IMR-90 (cell line): ENCODE results near the gene ARMH1. TPM values are rescaled to one million over a fixed set of nuclear protein-coding genes. Genes with fewer than 3 reads are reported as not detected.

Experiments
- ATAC-seq: fragments of 200-7000 bp; cut with Tn5 transposase; 2 replicates; pipeline ENCODE4 v1.9.1; 2020; ENCODE audit warnings: low read depth, mild to moderate bottlenecking, moderate library complexity
- BruUV-seq: library from RNA; stranded (reverse); fragments of 400-500 nt; replicated peaks from 2 replicates; lab custom pipeline; 2021; lab: Mats Ljungman, UMichigan
- CTCF ChIA-PET: fragments of 300-600 bp; formaldehyde crosslinking; extraction: SDS; loops from one replicate; lab custom pipeline; 2021; ENCODE audit warnings: antibody characterized with exemption; lab: Yijun Ruan, JAX
- POLR2A ChIA-PET: fragments of 300-600 bp; sonication (Branson Sonifier 250); formaldehyde crosslinking; loops from one replicate; lab custom pipeline; 2022; ENCODE audit warnings: antibody characterized with exemption; ENCODE audit not compliant: unreplicated experiment; lab: Charles Lee
- DNase-seq: peaks from one replicate; pipeline ENCODE4 v3.0.0; 2013
- H2AFZ ChIP-seq: replicated peaks from 2 replicates; pipeline ENCODE3; 2013; ENCODE audit warnings: low read length, mild to moderate bottlenecking; ENCODE audit not compliant: poor library complexity
- H2AK5ac ChIP-seq: 2 replicates; pipeline ENCODE4 v1.6.1; 2013; ENCODE audit warnings: low read depth, low read length, inconsistent platforms
- H2AK9ac ChIP-seq: replicated peaks from 2 replicates; pipeline ENCODE3; 2013; ENCODE audit warnings: mild to moderate bottlenecking, low read depth, low read length, moderate library complexity; ENCODE audit not compliant: poor library complexity
- H2BK120ac ChIP-seq: 2 replicates; pipeline ENCODE4 v1.6.1; 2013; ENCODE audit warnings: low read depth, low read length, inconsistent platforms
- H2BK15ac ChIP-seq: 3 replicates; pipeline ENCODE4 v1.6.1; 2013; ENCODE audit warnings: low read depth, low read length, inconsistent platforms
- H2BK20ac ChIP-seq: 2 replicates; pipeline ENCODE4 v1.6.1; 2013; ENCODE audit warnings: low read depth, mild to moderate bottlenecking, inconsistent platforms, low read length, moderate library complexity
- H2BK5ac ChIP-seq: 2 replicates; pipeline ENCODE4 v1.6.1; 2013; ENCODE audit warnings: mild to moderate bottlenecking, low read depth, low read length, inconsistent platforms; ENCODE audit not compliant: poor library complexity, severe bottlenecking
- H3K14ac ChIP-seq: replicated peaks from 2 replicates; pipeline ENCODE4 v1.6.1; 2013; ENCODE audit warnings: low read depth, low read length, inconsistent platforms
- H3K18ac ChIP-seq: 2 replicates; pipeline ENCODE4 v1.6.1; 2013; ENCODE audit warnings: low read depth, low read length, control low read depth
- H3K23ac ChIP-seq: 2 replicates; pipeline ENCODE4 v1.6.1; 2013; ENCODE audit warnings: low read depth, low read length, inconsistent platforms
- H3K27ac ChIP-seq: 2 replicates; pipeline ENCODE4 v1.5.1; 2013; ENCODE audit warnings: mild to moderate bottlenecking, control low read depth, low read length; ENCODE audit not compliant: insufficient read depth
- H3K27me3 ChIP-seq: 2 replicates; pipeline ENCODE4 v1.6.1; 2013; ENCODE audit warnings: low read length; ENCODE audit not compliant: control insufficient read depth, insufficient read depth
- H3K36me3 ChIP-seq: 2 replicates; pipeline ENCODE4 v1.6.1; 2013; ENCODE audit warnings: low read length, mixed read lengths; ENCODE audit not compliant: control insufficient read depth, insufficient read depth
- H3K4ac ChIP-seq: 2 replicates; pipeline ENCODE4 v1.6.1; 2013; ENCODE audit warnings: low read depth, low read length, inconsistent platforms
- H3K4me1 ChIP-seq: 2 replicates; pipeline ENCODE4 v1.6.1; 2013; ENCODE audit warnings: low read length, mixed read lengths; ENCODE audit not compliant: control insufficient read depth, insufficient read depth
- H3K4me2 ChIP-seq: 2 replicates; pipeline ENCODE4 v1.6.1; 2013; ENCODE audit warnings: low read depth, mild to moderate bottlenecking, control low read depth, low read length, moderate library complexity
- H3K4me3 ChIP-seq: 2 replicates; pipeline ENCODE4 v1.5.1; 2013; ENCODE audit warnings: low read depth, mild to moderate bottlenecking, control low read depth, low read length, moderate library complexity; ENCODE audit not compliant: insufficient read depth
- H3K56ac ChIP-seq: 2 replicates; pipeline ENCODE4 v1.6.1; 2013; ENCODE audit warnings: low read length, inconsistent platforms; ENCODE audit not compliant: insufficient read depth; ENCODE audit errors: extremely low read depth
- H3K79me1 ChIP-seq, 2 experiments: 2 replicates each; pipeline ENCODE4 v1.6.1; 2013; ENCODE audit warnings: low read length in 2 of 2, inconsistent platforms in 1 of 2, low read depth in 1 of 2
- H3K9ac ChIP-seq: 2 replicates; pipeline ENCODE4 v1.6.1; 2013; ENCODE audit warnings: low read depth, low read length, control low read depth
- H3K9me1 ChIP-seq: 2 replicates; pipeline ENCODE4 v1.6.1; 2013; ENCODE audit warnings: low read length, inconsistent platforms; ENCODE audit not compliant: insufficient read depth
- H3K9me3 ChIP-seq: 2 replicates; pipeline ENCODE4 v1.6.1; 2013; ENCODE audit warnings: low read length; ENCODE audit not compliant: control insufficient read depth, insufficient read depth
- H4K20me1 ChIP-seq: 2 replicates; pipeline ENCODE4 v1.6.1; 2013; ENCODE audit warnings: low read length, inconsistent platforms; ENCODE audit not compliant: insufficient read depth
- H4K5ac ChIP-seq: 2 replicates; pipeline ENCODE4 v1.6.1; 2013; ENCODE audit warnings: mild to moderate bottlenecking, low read depth, low read length, control low read depth
- H4K8ac ChIP-seq, 2 experiments: 2 replicates each; pipeline ENCODE4 v1.6.1; 2013; ENCODE audit warnings: low read depth in 2 of 2, low read length in 2 of 2, control low read depth in 1 of 2, inconsistent platforms in 1 of 2
- H4K91ac ChIP-seq: 2 replicates; pipeline ENCODE4 v1.6.1; 2013; ENCODE audit warnings: low read depth, low read length, inconsistent platforms; ENCODE audit not compliant: insufficient read depth
- BHLHE40 ChIP-seq: fragments of 150-350 bp; IDR thresholded peaks from 2 replicates; pipeline ENCODE4 v1.6.1; 2016; ENCODE audit warnings: mild to moderate bottlenecking, low read depth, low read length
- CEBPB ChIP-seq: IDR thresholded peaks from 2 replicates; pipeline ENCODE4 v1.6.1; 2012; ENCODE audit warnings: low read depth, low read length, improper control_type of control experiment
- FOS ChIP-seq: fragments of 150-350 bp; IDR thresholded peaks from 2 replicates; pipeline ENCODE4 v1.6.1; 2016; ENCODE audit warnings: low read depth, low read length
- MAFK ChIP-seq: IDR thresholded peaks from 2 replicates; pipeline ENCODE4 v1.6.1; 2012; ENCODE audit warnings: low read depth, low read length, improper control_type of control experiment
- MAZ ChIP-seq: IDR thresholded peaks from 2 replicates; pipeline ENCODE4 v1.6.1; 2012; ENCODE audit warnings: low read depth, mild to moderate bottlenecking, low read length, improper control_type of control experiment, moderate library complexity, borderline replicate concordance
- MXI1 ChIP-seq: IDR thresholded peaks from 2 replicates; pipeline ENCODE4 v1.6.1; 2012; ENCODE audit warnings: low read depth, mild to moderate bottlenecking, low read length, moderate library complexity, borderline replicate concordance
- NFE2L2 ChIP-seq: fragments of 150-350 bp; IDR thresholded peaks from 2 replicates; pipeline ENCODE4 v1.6.1; 2016; ENCODE audit warnings: low read depth, mild to moderate bottlenecking, low read length
- POLR2A ChIP-seq: IDR thresholded peaks from 2 replicates; pipeline ENCODE4 v1.6.1; 2012; ENCODE audit warnings: mild to moderate bottlenecking, low read depth, low read length
- RAD21 ChIP-seq: IDR thresholded peaks from 2 replicates; pipeline ENCODE4 v1.6.1; 2012; ENCODE audit warnings: low read length, improper control_type of control experiment
- RCOR1 ChIP-seq: IDR thresholded peaks from 2 replicates; pipeline ENCODE4 v1.6.1; 2012; ENCODE audit warnings: mild to moderate bottlenecking, low read length, improper control_type of control experiment; ENCODE audit not compliant: insufficient replicate concordance
- RFX5 ChIP-seq: IDR thresholded peaks from 2 replicates; pipeline ENCODE4 v1.8.0; 2012; ENCODE audit warnings: low read depth, mild to moderate bottlenecking, low read length, moderate library complexity
- SMC3 ChIP-seq: fragments of 150-350 bp; IDR thresholded peaks from 2 replicates; pipeline ENCODE4 v1.6.1; 2016; ENCODE audit warnings: low read depth, mild to moderate bottlenecking, antibody characterized with exemption, low read length, moderate library complexity
- WGBS, 2 experiments: methylation state at CpG; one replicate each; pipeline versions ENCODE4 v1.1.5 to v1.1.7; 2013; ENCODE audit warnings: missing lambda C conversion rate in 2 of 2; ENCODE audit not compliant: insufficient read length in 1 of 2; ENCODE audit errors: extremely low coverage in 2 of 2; 5-methylcytosine and 5-hydroxymethylcytosine counted together
- dilution Hi-C: fragments of 300-500 bp; cut with HindIII; formaldehyde crosslinking; loops from one replicate; pipeline ENCODE4 v1.14.3; 2018; ENCODE audit warnings: low sequenced_read_pairs; ENCODE audit not compliant: unreplicated experiment
- in situ Hi-C: fragments of 300-500 bp; cut with MboI; formaldehyde crosslinking; loops from 3 replicates; pipeline ENCODE4 v1.14.3; 2019; ENCODE audit warnings: low sequenced_read_pairs, inconsistent platforms, mixed read lengths
- intact Hi-C: fragments of 100-400 bp; cut with micrococcal nuclease; formaldehyde crosslinking; loops from 2 replicates; pipeline ENCODE4 v1.10.0; 2022
- polyA plus RNA-seq, 3 experiments: library from polyadenylated mRNA; depleted of rRNA; stranded (reverse); fragments of >200 nt; gene quantifications; 2 replicates each; pipeline ENCODE4 v1.2.3, GENCODE V29; 2012; ENCODE audit warnings: low replicate concordance in 1 of 3
- total RNA-seq: library from RNA; depleted of rRNA; stranded (reverse); fragments of >200 nt; gene quantifications from 2 replicates; pipeline ENCODE4 v1.2.3, GENCODE V29; 2012
- TF ChIP-seq, protein P1 (sequence below): fragments of 150-350 bp; IDR thresholded peaks from 2 replicates; pipeline ENCODE4 v1.6.1; 2017; ENCODE audit warnings: mild to moderate bottlenecking, antibody characterized with exemption, low read length, low read depth
- TF ChIP-seq, protein P2 (sequence below): conservative IDR thresholded peaks from 2 replicates; pipeline ENCODE4 v1.5.1; 2012; ENCODE audit warnings: mild to moderate bottlenecking, low read depth, low read length, improper control_type of control experiment
- TF ChIP-seq, protein P3 (sequence below): fragments of 150-350 bp; IDR thresholded peaks from 2 replicates; pipeline ENCODE4 v1.6.1; 2016; ENCODE audit warnings: low read depth, mild to moderate bottlenecking, low read length, moderate library complexity, borderline replicate concordance

The ARMH1 gene
- total and polyA plus RNA-seq, 2 of the 4 experiments (the other 2 are of a cell fraction): 0.36 to 0.72 TPM

DNA sequence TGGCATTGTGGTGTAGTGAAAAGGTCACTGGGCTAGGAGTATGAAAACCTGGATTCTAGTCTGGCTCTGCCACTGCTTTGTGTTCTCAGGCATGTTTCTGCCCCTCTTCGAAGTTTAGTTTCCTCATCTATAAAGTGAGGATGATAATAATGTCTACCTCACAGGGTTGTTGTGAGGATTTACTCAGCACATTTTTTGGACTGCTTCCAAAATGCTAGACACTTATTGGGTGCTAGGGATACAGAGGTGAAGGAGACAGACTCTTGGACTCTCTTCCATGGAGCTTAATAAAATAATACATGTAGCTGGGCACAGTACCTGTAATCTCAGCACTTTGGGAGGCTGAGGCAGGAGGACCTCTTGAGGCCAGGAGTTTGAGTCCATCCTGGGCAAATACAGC is 68.7 kb downstream of the ARMH1 start:
- Histone ChIP-seq H3K18ac (no peak overlapping the region), H3K9ac (no peak overlapping the region), H3K9me3 (no peaks in the 10 kb centered on the region), H4K5ac (no peak overlapping the region; the same call in 1 of the 2 replicates), H3K4ac (peak overlapping the region; percentile 4; the same call in 1 of the 2 replicates), H3K4me2 (no peak overlapping the region), H2AK9ac (no peak overlapping the region), H3K56ac (no peak overlapping the region), H4K91ac (no peak overlapping the region), H2BK120ac (no peak overlapping the region), H3K9me1 (peaks cover 5% of the 10 kb centered on the region), H3K79me1 (peaks cover 39 to 61% of the 10 kb centered on the region in 2 experiments), H3K4me3 (no peak overlapping the region), H3K36me3 (peaks cover 3% of the 10 kb centered on the region; the same call in 1 of the 2 replicates), H2AFZ (peak overlapping the region; percentile 71), H4K8ac (peak overlapping the region in 1 of 2 experiments; percentile 31; a peak in 2 of 4 replicates), H4K20me1 (no peaks in the 10 kb centered on the region; the same call in 1 of the 2 replicates), H2BK20ac (no peak overlapping the region), H3K23ac (peak overlapping the region; percentile 94), H2AK5ac (no peak overlapping the region), H3K14ac (0 out of 2 replicates have a peak overlapping the region, but pooled peaks have one; percentile 14), H3K27ac (no peak overlapping the region), H3K27me3 (no peaks in the 10 kb centered on the region), H2BK5ac (no peak overlapping the region), H3K4me1 (peaks cover 4% of the 10 kb centered on the region), H2BK15ac (no peak overlapping the region)
- ChIA-PET CTCF (interaction anchor here (0.6 to 1.5 kb wide), 2 partner anchors 13 to 91 kb away, joined by 5 to 8 read pairs; partner anchors contain the start of gene RNU5D-1), POLR2A (interaction anchor here (0.6 kb wide), 1 partner anchor 76 kb away, joined by 3 read pairs; no protein-coding TSS in a partner anchor)
- dilution Hi-C loops (no loop called here), in situ Hi-C loops (no loop called here), intact Hi-C loops (no loop called here)
- no CpG with 5 or more reads among the region's 1 CpG for WGBS, 2 experiments
- no TSS peak for BruUV-seq
- TF ChIP-seq RCOR1 (no peak), RFX5 (no peak), BHLHE40 (no peak), POLR2A (no peak), MAZ (no peak), FOS (no peak), SMC3 (no peak), NFE2L2 (no peak), MXI1 (no peak), CEBPB (no peak), RAD21 (no peak), MAFK (no peak)
- TF ChIP-seq, protein P1, sequence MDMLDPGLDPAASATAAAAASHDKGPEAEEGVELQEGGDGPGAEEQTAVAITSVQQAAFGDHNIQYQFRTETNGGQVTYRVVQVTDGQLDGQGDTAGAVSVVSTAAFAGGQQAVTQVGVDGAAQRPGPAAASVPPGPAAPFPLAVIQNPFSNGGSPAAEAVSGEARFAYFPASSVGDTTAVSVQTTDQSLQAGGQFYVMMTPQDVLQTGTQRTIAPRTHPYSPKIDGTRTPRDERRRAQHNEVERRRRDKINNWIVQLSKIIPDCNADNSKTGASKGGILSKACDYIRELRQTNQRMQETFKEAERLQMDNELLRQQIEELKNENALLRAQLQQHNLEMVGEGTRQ: no peak
- TF ChIP-seq, protein P2, sequence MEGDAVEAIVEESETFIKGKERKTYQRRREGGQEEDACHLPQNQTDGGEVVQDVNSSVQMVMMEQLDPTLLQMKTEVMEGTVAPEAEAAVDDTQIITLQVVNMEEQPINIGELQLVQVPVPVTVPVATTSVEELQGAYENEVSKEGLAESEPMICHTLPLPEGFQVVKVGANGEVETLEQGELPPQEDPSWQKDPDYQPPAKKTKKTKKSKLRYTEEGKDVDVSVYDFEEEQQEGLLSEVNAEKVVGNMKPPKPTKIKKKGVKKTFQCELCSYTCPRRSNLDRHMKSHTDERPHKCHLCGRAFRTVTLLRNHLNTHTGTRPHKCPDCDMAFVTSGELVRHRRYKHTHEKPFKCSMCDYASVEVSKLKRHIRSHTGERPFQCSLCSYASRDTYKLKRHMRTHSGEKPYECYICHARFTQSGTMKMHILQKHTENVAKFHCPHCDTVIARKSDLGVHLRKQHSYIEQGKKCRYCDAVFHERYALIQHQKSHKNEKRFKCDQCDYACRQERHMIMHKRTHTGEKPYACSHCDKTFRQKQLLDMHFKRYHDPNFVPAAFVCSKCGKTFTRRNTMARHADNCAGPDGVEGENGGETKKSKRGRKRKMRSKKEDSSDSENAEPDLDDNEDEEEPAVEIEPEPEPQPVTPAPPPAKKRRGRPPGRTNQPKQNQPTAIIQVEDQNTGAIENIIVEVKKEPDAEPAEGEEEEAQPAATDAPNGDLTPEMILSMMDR: no peak
- TF ChIP-seq, protein P3, sequence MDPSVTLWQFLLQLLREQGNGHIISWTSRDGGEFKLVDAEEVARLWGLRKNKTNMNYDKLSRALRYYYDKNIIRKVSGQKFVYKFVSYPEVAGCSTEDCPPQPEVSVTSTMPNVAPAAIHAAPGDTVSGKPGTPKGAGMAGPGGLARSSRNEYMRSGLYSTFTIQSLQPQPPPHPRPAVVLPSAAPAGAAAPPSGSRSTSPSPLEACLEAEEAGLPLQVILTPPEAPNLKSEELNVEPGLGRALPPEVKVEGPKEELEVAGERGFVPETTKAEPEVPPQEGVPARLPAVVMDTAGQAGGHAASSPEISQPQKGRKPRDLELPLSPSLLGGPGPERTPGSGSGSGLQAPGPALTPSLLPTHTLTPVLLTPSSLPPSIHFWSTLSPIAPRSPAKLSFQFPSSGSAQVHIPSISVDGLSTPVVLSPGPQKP: no peak
- no peak for DNase-seq
- ATAC-seq: no peak
